IMR-90 (cell line): ENCODE results near the gene TAF10. TPM values are rescaled to one million over a fixed set of nuclear protein-coding genes. Genes with fewer than 3 reads are reported as not detected.
A peak's percentile ranks its signal among the peaks of the same experiment; 100 is the strongest.

Source experiments
- ATAC-seq: fragments of 200-7000 bp; cut with Tn5 transposase; 2 replicates; pipeline ENCODE4 v1.9.1; 2020; ENCODE audit warnings: low read depth, mild to moderate bottlenecking, moderate library complexity
- BruUV-seq: library from RNA; stranded (reverse); fragments of 400-500 nt; replicated peaks from 2 replicates; lab custom pipeline; 2021; lab: Mats Ljungman, UMichigan
- CTCF ChIA-PET: fragments of 300-600 bp; formaldehyde crosslinking; extraction: SDS; loops from one replicate; lab custom pipeline; 2021; ENCODE audit warnings: antibody characterized with exemption; lab: Yijun Ruan, JAX
- POLR2A ChIA-PET: fragments of 300-600 bp; sonication (Branson Sonifier 250); formaldehyde crosslinking; loops from one replicate; lab custom pipeline; 2022; ENCODE audit warnings: antibody characterized with exemption; ENCODE audit not compliant: unreplicated experiment; lab: Charles Lee
- DNase-seq: peaks from one replicate; pipeline ENCODE4 v3.0.0; 2013
- H2AFZ ChIP-seq: replicated peaks from 2 replicates; pipeline ENCODE3; 2013; ENCODE audit warnings: low read length, mild to moderate bottlenecking; ENCODE audit not compliant: poor library complexity
- H2AK5ac ChIP-seq: 2 replicates; pipeline ENCODE4 v1.6.1; 2013; ENCODE audit warnings: low read depth, low read length, inconsistent platforms
- H2AK9ac ChIP-seq: replicated peaks from 2 replicates; pipeline ENCODE3; 2013; ENCODE audit warnings: mild to moderate bottlenecking, low read depth, low read length, moderate library complexity; ENCODE audit not compliant: poor library complexity
- H2BK120ac ChIP-seq: 2 replicates; pipeline ENCODE4 v1.6.1; 2013; ENCODE audit warnings: low read depth, low read length, inconsistent platforms
- H2BK15ac ChIP-seq: 3 replicates; pipeline ENCODE4 v1.6.1; 2013; ENCODE audit warnings: low read depth, low read length, inconsistent platforms
- H2BK20ac ChIP-seq: 2 replicates; pipeline ENCODE4 v1.6.1; 2013; ENCODE audit warnings: low read depth, mild to moderate bottlenecking, inconsistent platforms, low read length, moderate library complexity
- H2BK5ac ChIP-seq: 2 replicates; pipeline ENCODE4 v1.6.1; 2013; ENCODE audit warnings: mild to moderate bottlenecking, low read depth, low read length, inconsistent platforms; ENCODE audit not compliant: poor library complexity, severe bottlenecking
- H3K14ac ChIP-seq: replicated peaks from 2 replicates; pipeline ENCODE4 v1.6.1; 2013; ENCODE audit warnings: low read depth, low read length, inconsistent platforms
- H3K18ac ChIP-seq: 2 replicates; pipeline ENCODE4 v1.6.1; 2013; ENCODE audit warnings: low read depth, low read length, control low read depth
- H3K23ac ChIP-seq: 2 replicates; pipeline ENCODE4 v1.6.1; 2013; ENCODE audit warnings: low read depth, low read length, inconsistent platforms
- H3K27ac ChIP-seq: 2 replicates; pipeline ENCODE4 v1.5.1; 2013; ENCODE audit warnings: mild to moderate bottlenecking, control low read depth, low read length; ENCODE audit not compliant: insufficient read depth
- H3K27me3 ChIP-seq: 2 replicates; pipeline ENCODE4 v1.6.1; 2013; ENCODE audit warnings: low read length; ENCODE audit not compliant: control insufficient read depth, insufficient read depth
- H3K36me3 ChIP-seq: 2 replicates; pipeline ENCODE4 v1.6.1; 2013; ENCODE audit warnings: low read length, mixed read lengths; ENCODE audit not compliant: control insufficient read depth, insufficient read depth
- H3K4ac ChIP-seq: 2 replicates; pipeline ENCODE4 v1.6.1; 2013; ENCODE audit warnings: low read depth, low read length, inconsistent platforms
- H3K4me1 ChIP-seq: 2 replicates; pipeline ENCODE4 v1.6.1; 2013; ENCODE audit warnings: low read length, mixed read lengths; ENCODE audit not compliant: control insufficient read depth, insufficient read depth
- H3K4me2 ChIP-seq: 2 replicates; pipeline ENCODE4 v1.6.1; 2013; ENCODE audit warnings: low read depth, mild to moderate bottlenecking, control low read depth, low read length, moderate library complexity
- H3K4me3 ChIP-seq: 2 replicates; pipeline ENCODE4 v1.5.1; 2013; ENCODE audit warnings: low read depth, mild to moderate bottlenecking, control low read depth, low read length, moderate library complexity; ENCODE audit not compliant: insufficient read depth
- H3K56ac ChIP-seq: 2 replicates; pipeline ENCODE4 v1.6.1; 2013; ENCODE audit warnings: low read length, inconsistent platforms; ENCODE audit not compliant: insufficient read depth; ENCODE audit errors: extremely low read depth
- H3K79me1 ChIP-seq, 2 experiments: 2 replicates each; pipeline ENCODE4 v1.6.1; 2013; ENCODE audit warnings: low read length in 2 of 2, inconsistent platforms in 1 of 2, low read depth in 1 of 2
- H3K9ac ChIP-seq: 2 replicates; pipeline ENCODE4 v1.6.1; 2013; ENCODE audit warnings: low read depth, low read length, control low read depth
- H3K9me1 ChIP-seq: 2 replicates; pipeline ENCODE4 v1.6.1; 2013; ENCODE audit warnings: low read length, inconsistent platforms; ENCODE audit not compliant: insufficient read depth
- H3K9me3 ChIP-seq: 2 replicates; pipeline ENCODE4 v1.6.1; 2013; ENCODE audit warnings: low read length; ENCODE audit not compliant: control insufficient read depth, insufficient read depth
- H4K20me1 ChIP-seq: 2 replicates; pipeline ENCODE4 v1.6.1; 2013; ENCODE audit warnings: low read length, inconsistent platforms; ENCODE audit not compliant: insufficient read depth
- H4K5ac ChIP-seq: 2 replicates; pipeline ENCODE4 v1.6.1; 2013; ENCODE audit warnings: mild to moderate bottlenecking, low read depth, low read length, control low read depth
- H4K8ac ChIP-seq, 2 experiments: 2 replicates each; pipeline ENCODE4 v1.6.1; 2013; ENCODE audit warnings: low read depth in 2 of 2, low read length in 2 of 2, control low read depth in 1 of 2, inconsistent platforms in 1 of 2
- H4K91ac ChIP-seq: 2 replicates; pipeline ENCODE4 v1.6.1; 2013; ENCODE audit warnings: low read depth, low read length, inconsistent platforms; ENCODE audit not compliant: insufficient read depth
- BHLHE40 ChIP-seq: fragments of 150-350 bp; IDR thresholded peaks from 2 replicates; pipeline ENCODE4 v1.6.1; 2016; ENCODE audit warnings: mild to moderate bottlenecking, low read depth, low read length
- CEBPB ChIP-seq: IDR thresholded peaks from 2 replicates; pipeline ENCODE4 v1.6.1; 2012; ENCODE audit warnings: low read depth, low read length, improper control_type of control experiment
- CHD1 ChIP-seq: IDR thresholded peaks from 2 replicates; pipeline ENCODE4 v1.6.1; 2012; ENCODE audit warnings: low read depth, low read length, improper control_type of control experiment
- CTCF ChIP-seq: conservative IDR thresholded peaks from 2 replicates; pipeline ENCODE4 v1.5.1; 2012; ENCODE audit warnings: mild to moderate bottlenecking, low read depth, low read length, improper control_type of control experiment
- ELK1 ChIP-seq: fragments of 150-350 bp; IDR thresholded peaks from 2 replicates; pipeline ENCODE4 v1.6.1; 2016; ENCODE audit warnings: low read depth, mild to moderate bottlenecking, low read length, moderate library complexity, borderline replicate concordance
- FOS ChIP-seq: fragments of 150-350 bp; IDR thresholded peaks from 2 replicates; pipeline ENCODE4 v1.6.1; 2016; ENCODE audit warnings: low read depth, low read length
- MAFK ChIP-seq: IDR thresholded peaks from 2 replicates; pipeline ENCODE4 v1.6.1; 2012; ENCODE audit warnings: low read depth, low read length, improper control_type of control experiment
- MAZ ChIP-seq: IDR thresholded peaks from 2 replicates; pipeline ENCODE4 v1.6.1; 2012; ENCODE audit warnings: low read depth, mild to moderate bottlenecking, low read length, improper control_type of control experiment, moderate library complexity, borderline replicate concordance
- MXI1 ChIP-seq: IDR thresholded peaks from 2 replicates; pipeline ENCODE4 v1.6.1; 2012; ENCODE audit warnings: low read depth, mild to moderate bottlenecking, low read length, moderate library complexity, borderline replicate concordance
- NFE2L2 ChIP-seq: fragments of 150-350 bp; IDR thresholded peaks from 2 replicates; pipeline ENCODE4 v1.6.1; 2016; ENCODE audit warnings: low read depth, mild to moderate bottlenecking, low read length
- RAD21 ChIP-seq: IDR thresholded peaks from 2 replicates; pipeline ENCODE4 v1.6.1; 2012; ENCODE audit warnings: low read length, improper control_type of control experiment
- RCOR1 ChIP-seq: IDR thresholded peaks from 2 replicates; pipeline ENCODE4 v1.6.1; 2012; ENCODE audit warnings: mild to moderate bottlenecking, low read length, improper control_type of control experiment; ENCODE audit not compliant: insufficient replicate concordance
- RFX5 ChIP-seq: IDR thresholded peaks from 2 replicates; pipeline ENCODE4 v1.8.0; 2012; ENCODE audit warnings: low read depth, mild to moderate bottlenecking, low read length, moderate library complexity
- SMC3 ChIP-seq: fragments of 150-350 bp; IDR thresholded peaks from 2 replicates; pipeline ENCODE4 v1.6.1; 2016; ENCODE audit warnings: low read depth, mild to moderate bottlenecking, antibody characterized with exemption, low read length, moderate library complexity
- USF2 ChIP-seq: fragments of 150-350 bp; IDR thresholded peaks from 2 replicates; pipeline ENCODE4 v1.6.1; 2017; ENCODE audit warnings: mild to moderate bottlenecking, antibody characterized with exemption, low read length, low read depth
- WGBS, 2 experiments: methylation state at CpG; one replicate each; pipeline versions ENCODE4 v1.1.5 to v1.1.7; 2013; ENCODE audit warnings: missing lambda C conversion rate in 2 of 2; ENCODE audit not compliant: insufficient read length in 1 of 2; ENCODE audit errors: extremely low coverage in 2 of 2; 5-methylcytosine and 5-hydroxymethylcytosine counted together
- dilution Hi-C: fragments of 300-500 bp; cut with HindIII; formaldehyde crosslinking; loops from one replicate; pipeline ENCODE4 v1.14.3; 2018; ENCODE audit warnings: low sequenced_read_pairs; ENCODE audit not compliant: unreplicated experiment
- in situ Hi-C: fragments of 300-500 bp; cut with MboI; formaldehyde crosslinking; loops from 3 replicates; pipeline ENCODE4 v1.14.3; 2019; ENCODE audit warnings: low sequenced_read_pairs, inconsistent platforms, mixed read lengths
- intact Hi-C: fragments of 100-400 bp; cut with micrococcal nuclease; formaldehyde crosslinking; loops from 2 replicates; pipeline ENCODE4 v1.10.0; 2022
- polyA plus RNA-seq, 3 experiments: library from polyadenylated mRNA; depleted of rRNA; stranded (reverse); fragments of >200 nt; gene quantifications; 2 replicates each; pipeline ENCODE4 v1.2.3, GENCODE V29; 2012; ENCODE audit warnings: low replicate concordance in 1 of 3
- total RNA-seq: library from RNA; depleted of rRNA; stranded (reverse); fragments of >200 nt; gene quantifications from 2 replicates; pipeline ENCODE4 v1.2.3, GENCODE V29; 2012

The TAF10 gene
- total and polyA plus RNA-seq, 2 of the 4 experiments (the other 2 are of a cell fraction) = 18.6 to 132 TPM

- no peak overlapping the region for H3K9ac ChIP-seq
- no CpG with 5 or more reads among the region's 4 CpGs for WGBS, 2 experiments
- H3K79me1 ChIP-seq = peaks cover 0 to 3% of the 10 kb centered on the region in 2 experiments; a peak in 2 of 4 replicates
- H3K9me1 ChIP-seq = peaks cover 11% of the 10 kb centered on the region
- in situ Hi-C loops (no loop called here), dilution Hi-C loops (no loop called here), intact Hi-C loops (no loop called here)
- ChIA-PET CTCF (interaction anchor here (0.6 kb wide), 1 partner anchor 10 kb away, joined by 3 read pairs; no protein-coding TSS in a partner anchor), POLR2A (no interaction called here)
- H2AK5ac ChIP-seq = no peak overlapping the region
- H2BK15ac ChIP-seq = no peak overlapping the region
- no peak overlapping the region for H3K56ac ChIP-seq
- H2AFZ ChIP-seq = no peak overlapping the region
- H4K5ac ChIP-seq = no peak overlapping the region
- H3K9me3 ChIP-seq = no peaks in the 10 kb centered on the region
- no peak overlapping the region for H3K4ac ChIP-seq
- no peak overlapping the region for H3K4me3 ChIP-seq
- no peaks in the 10 kb centered on the region for H3K27me3 ChIP-seq
- DNase-seq (peak; percentile 65), ATAC-seq (peak; percentile 42)
- H3K23ac ChIP-seq = no peak overlapping the region
- H2BK5ac ChIP-seq = no peak overlapping the region
- no peak overlapping the region for H2AK9ac ChIP-seq
- H3K4me1 ChIP-seq = peaks cover 9% of the 10 kb centered on the region
- no TSS peak for BruUV-seq
- H3K27ac ChIP-seq = no peak overlapping the region
- no peak overlapping the region for H3K18ac ChIP-seq
- no peaks in the 10 kb centered on the region for H4K20me1 ChIP-seq
- H4K91ac ChIP-seq = no peak overlapping the region
- H2BK120ac ChIP-seq = no peak overlapping the region
- H4K8ac ChIP-seq = no peak overlapping the region
- H3K36me3 ChIP-seq = no peaks in the 10 kb centered on the region; the same call in 1 of the 2 replicates
- H2BK20ac ChIP-seq = no peak overlapping the region
- no peak overlapping the region for H3K14ac ChIP-seq
- H3K4me2 ChIP-seq = no peak overlapping the region
- TF ChIP-seq RAD21 (no peak), CTCF (no peak), MAZ (no peak), CHD1 (no peak), RCOR1 (no peak), USF2 (no peak), ELK1 (no peak), RFX5 (no peak), NFE2L2 (0 out of 2 replicates have a peak, but pooled peaks have one; percentile 31), FOS (no peak), CEBPB (no peak), MXI1 (no peak), MAFK (peak; percentile 100), BHLHE40 (no peak), SMC3 (no peak)
Observed at GRCh38 chr11:6568191-6568918, 43.7 kb downstream of the TAF10 start.
